Activated B cell treated with CpG ODN at 0.5 μM for 24 hours (primary cell): Measurements from ENCODE around the gene ARHGEF4. TPM values are rescaled to one million over a fixed set of nuclear protein-coding genes. Genes with fewer than 3 reads are reported as not detected.

ENCODE experiments used
- ATAC-seq: fragments of 200-7000 bp; cut with Tn5 transposase; one replicate; pipeline ENCODE4 v1.10.0; 2021; ENCODE audit warnings: low read depth, mild to moderate bottlenecking, moderate library complexity
- CTCF ChIA-PET: fragments of 350-600 bp; sonication (Branson Sonifier 250); formaldehyde crosslinking; loops from one replicate; lab custom pipeline; 2021; ENCODE audit warnings: antibody characterized with exemption; lab: Charles Lee
- POLR2A ChIA-PET: fragments of 350-600 bp; sonication (Branson Sonifier 250); formaldehyde crosslinking; loops from one replicate; lab custom pipeline; 2021; ENCODE audit warnings: antibody characterized with exemption; lab: Charles Lee
- DNase-seq: peaks from one replicate; pipeline ENCODE4 v3.0.0; 2022
- H3K27ac Mint-ChIP-seq: one replicate; pipeline ENCODE4 v1.8.0; 2020; ENCODE audit warnings: mixed read lengths
- H3K27me3 Mint-ChIP-seq: one replicate; pipeline ENCODE4 v1.8.0; 2021; ENCODE audit warnings: mixed read lengths
- H3K36me3 Mint-ChIP-seq: one replicate; pipeline ENCODE4 v1.8.0; 2021; ENCODE audit warnings: low read depth, mixed read lengths
- H3K4me1 Mint-ChIP-seq: one replicate; pipeline ENCODE4 v1.8.0; 2021; ENCODE audit warnings: mixed read lengths
- H3K4me3 Mint-ChIP-seq: one replicate; pipeline ENCODE4 v1.8.0; 2020; ENCODE audit warnings: mild to moderate bottlenecking, mixed read lengths
- H3K9me3 Mint-ChIP-seq: one replicate; pipeline ENCODE4 v1.8.0; 2020; ENCODE audit warnings: mixed read lengths
- CTCF ChIP-seq: fragments of 200-600 bp; IDR thresholded peaks from one replicate; pipeline ENCODE4 v1.8.0; 2022; ENCODE audit warnings: antibody characterized with exemption, mild to moderate bottlenecking
- intact Hi-C: fragments of 100-400 bp; cut with micrococcal nuclease; formaldehyde crosslinking; loops from one replicate; pipeline ENCODE4 v1.15.1; 2024
- total RNA-seq: library from RNA; stranded (reverse); gene quantifications from 2 replicates; pipeline ENCODE4 v1.2.3, GENCODE V29; 2022

ARHGEF4 gene
- total RNA-seq, 1 donor from 2014 or later, result 0.29 TPM

- Mint-ChIP-seq H3K4me1 (peaks cover 6% of the 10 kb centered on the region), H3K4me3 (no peak overlapping the region), H3K9me3 (no peaks in the 10 kb centered on the region), H3K36me3 (no peaks in the 10 kb centered on the region), H3K27me3 (no peaks in the 10 kb centered on the region), H3K27ac (no peak overlapping the region)
- ChIA-PET CTCF (no interaction called here), POLR2A (no interaction called here)
- DNase-seq (no peak), ATAC-seq (no peak)
- TF ChIP-seq CTCF, result no peak
- intact Hi-C loops, result no loop called here
These were observed 41.6 kb downstream of the ARHGEF4 start for GRCh38 chr2:130878316-130878715.

- H3K27me3 Mint-ChIP-seq, result no peaks in the 10 kb centered on the region
- no peak overlapping the region for H3K27ac Mint-ChIP-seq
- no peaks in the 10 kb centered on the region for H3K9me3 Mint-ChIP-seq
- DNase-seq, result no peak
- TF ChIP-seq CTCF, result no peak
- CTCF ChIA-PET, result no interaction called here
- peaks cover 4% of the 10 kb centered on the region for H3K4me1 Mint-ChIP-seq
- no peak for ATAC-seq
- H3K4me3 Mint-ChIP-seq, result no peak overlapping the region
- no peaks in the 10 kb centered on the region for H3K36me3 Mint-ChIP-seq
- POLR2A ChIA-PET, result no interaction called here
- intact Hi-C loops, result no loop called here
These were observed 42.2 kb downstream of the ARHGEF4 start for GRCh38 chr2:130878933-130879332.

- no peak for ATAC-seq
- TF ChIP-seq CTCF, result no peak
- Mint-ChIP-seq H3K27ac (no peak overlapping the region), H3K36me3 (no peaks in the 10 kb centered on the region), H3K4me1 (no peaks in the 10 kb centered on the region), H3K4me3 (no peak overlapping the region), H3K9me3 (no peaks in the 10 kb centered on the region), H3K27me3 (no peaks in the 10 kb centered on the region)
- POLR2A ChIA-PET, result no interaction called here
- intact Hi-C loops, result no loop called here
- DNase-seq, result no peak
- CTCF ChIA-PET, result interaction anchor here (1.1 kb wide), 1 partner anchor 9 kb away, joined by 3 read pairs; no protein-coding TSS in a partner anchor
These were observed 45.5 kb downstream of the ARHGEF4 start for GRCh38 chr2:130882111-130882690.

- DNase-seq (no peak), ATAC-seq (no peak)
- Mint-ChIP-seq H3K27ac (no peak overlapping the region), H3K4me3 (no peak overlapping the region), H3K36me3 (no peaks in the 10 kb centered on the region), H3K4me1 (no peaks in the 10 kb centered on the region), H3K27me3 (peaks cover under 1% of the 10 kb centered on the region), H3K9me3 (no peaks in the 10 kb centered on the region)
- intact Hi-C loops, result no loop called here
- no peak for TF ChIP-seq CTCF
- ChIA-PET CTCF (no interaction called here), POLR2A (no interaction called here)
These were observed 46.3 kb downstream of the ARHGEF4 start for GRCh38 chr2:130882991-130883390.

GRCh38 chr2:130883496-130883895 is 46.8 kb downstream of the ARHGEF4 start:
- H3K9me3 Mint-ChIP-seq, result no peaks in the 10 kb centered on the region
- TF ChIP-seq CTCF, result no peak
- H3K27ac Mint-ChIP-seq, result no peak overlapping the region
- H3K36me3 Mint-ChIP-seq, result no peaks in the 10 kb centered on the region
- ChIA-PET POLR2A (no interaction called here), CTCF (no interaction called here)
- H3K4me3 Mint-ChIP-seq, result no peak overlapping the region
- intact Hi-C loops, result no loop called here
- DNase-seq (no peak), ATAC-seq (no peak)
- H3K4me1 Mint-ChIP-seq, result no peaks in the 10 kb centered on the region
- peaks cover 5% of the 10 kb centered on the region for H3K27me3 Mint-ChIP-seq
